H9 (cell line): ENCODE measurements around the gene SMYD1. TPM values are rescaled to one million over a fixed set of nuclear protein-coding genes. Genes with fewer than 3 reads are reported as not detected.

Experiments used
- DNase-seq: peaks from one replicate; pipeline ENCODE4 v3.0.0-alpha.2; 2017
- H2AFZ ChIP-seq: one replicate; pipeline ENCODE4 v1.6.1; 2013; ENCODE audit warnings: mild to moderate bottlenecking, low read length, control low read depth, moderate library complexity
- H2AK5ac ChIP-seq: 2 replicates; pipeline ENCODE4 v1.6.1; 2013; ENCODE audit warnings: low read length, control low read depth, mixed read lengths; ENCODE audit not compliant: insufficient read length
- H2BK120ac ChIP-seq: one replicate; pipeline ENCODE4 v1.6.1; 2013; ENCODE audit warnings: low read depth, mild to moderate bottlenecking, low read length, control low read depth, inconsistent platforms; ENCODE audit not compliant: poor library complexity, severe bottlenecking
- H2BK12ac ChIP-seq: 2 replicates; pipeline ENCODE4 v1.6.1; 2013; ENCODE audit warnings: low read length, control low read depth, mixed read lengths, low read depth; ENCODE audit not compliant: insufficient read length
- H2BK15ac ChIP-seq: 2 replicates; pipeline ENCODE4 v1.6.1; 2013; ENCODE audit warnings: low read depth, low read length, control low read depth
- H2BK20ac ChIP-seq: one replicate; pipeline ENCODE4 v1.6.1; 2013; ENCODE audit warnings: low read depth, mild to moderate bottlenecking, low read length, control low read depth, inconsistent platforms; ENCODE audit not compliant: poor library complexity, severe bottlenecking
- H2BK5ac ChIP-seq: 2 replicates; pipeline ENCODE4 v1.6.1; 2013; ENCODE audit warnings: low read length, control low read depth, mixed read lengths; ENCODE audit not compliant: insufficient read length
- H3K14ac ChIP-seq: 2 replicates; pipeline ENCODE4 v1.6.1; 2013; ENCODE audit warnings: low read length, control low read depth; ENCODE audit not compliant: insufficient read depth
- H3K18ac ChIP-seq: 2 replicates; pipeline ENCODE4 v1.6.1; 2013; ENCODE audit warnings: low read depth, mild to moderate bottlenecking, mixed read lengths, low read length, control low read depth; ENCODE audit not compliant: insufficient read length
- H3K23ac ChIP-seq: 2 replicates; pipeline ENCODE4 v1.6.1; 2013; ENCODE audit warnings: low read length, control low read depth, mixed read lengths, low read depth; ENCODE audit not compliant: insufficient read length
- H3K23me2 ChIP-seq: 2 replicates; pipeline ENCODE4 v1.6.1; 2013; ENCODE audit warnings: low read depth, mild to moderate bottlenecking, mixed read lengths, low read length, control low read depth; ENCODE audit not compliant: insufficient read length, poor library complexity, severe bottlenecking
- H3K27ac ChIP-seq: 2 replicates; pipeline ENCODE4 v1.5.1; 2013; ENCODE audit warnings: low read length, control low read depth, mixed read lengths, low read depth; ENCODE audit not compliant: insufficient read length
- H3K27me3 ChIP-seq: 2 replicates; pipeline ENCODE4 v1.6.1; 2013; ENCODE audit warnings: low read length, control low read depth, inconsistent platforms; ENCODE audit not compliant: insufficient read depth
- H3K4ac ChIP-seq: 2 replicates; pipeline ENCODE4 v1.6.1; 2013; ENCODE audit warnings: low read depth, mild to moderate bottlenecking, control low read depth, inconsistent platforms, low read length, moderate library complexity
- H3K4me1 ChIP-seq: 2 replicates; pipeline ENCODE4 v1.6.1; 2013; ENCODE audit warnings: low read length, control low read depth, inconsistent platforms; ENCODE audit not compliant: insufficient read depth
- H3K4me2 ChIP-seq: 2 replicates; pipeline ENCODE4 v1.6.1; 2013; ENCODE audit warnings: low read length, control low read depth, mixed read lengths; ENCODE audit not compliant: insufficient read length, insufficient read depth
- H3K56ac ChIP-seq: 2 replicates; pipeline ENCODE4 v1.6.1; 2013; ENCODE audit warnings: low read depth, mild to moderate bottlenecking, mixed read lengths, low read length, control low read depth; ENCODE audit not compliant: insufficient read length
- H3K79me1 ChIP-seq: 2 replicates; pipeline ENCODE4 v1.6.1; 2013; ENCODE audit warnings: low read depth, mild to moderate bottlenecking, moderate library complexity, low read length, control low read depth, inconsistent platforms; ENCODE audit not compliant: insufficient read depth, poor library complexity, severe bottlenecking
- H3K79me2 ChIP-seq: 2 replicates; pipeline ENCODE4 v1.6.1; 2013; ENCODE audit warnings: low read length, control low read depth, inconsistent platforms; ENCODE audit not compliant: insufficient read depth
- H3K9ac ChIP-seq: 2 replicates; pipeline ENCODE4 v1.6.1; 2013; ENCODE audit warnings: low read length, control low read depth, mixed read lengths; ENCODE audit not compliant: insufficient read length; ENCODE audit errors: extremely low read depth
- H3K9me3 ChIP-seq: one replicate; pipeline ENCODE4 v1.6.1; 2013; ENCODE audit warnings: low read depth, low read length, inconsistent platforms; ENCODE audit not compliant: control insufficient read depth
- H3T11ph ChIP-seq: one replicate; pipeline ENCODE4 v1.6.1; 2013; ENCODE audit warnings: mild to moderate bottlenecking, low read length, control low read depth, inconsistent platforms
- H4K20me1 ChIP-seq: one replicate; pipeline ENCODE4 v1.6.1; 2013; ENCODE audit not compliant: control insufficient read depth, insufficient read length, insufficient read depth
- H4K5ac ChIP-seq: 2 replicates; pipeline ENCODE4 v1.6.1; 2013; ENCODE audit warnings: low read depth, mild to moderate bottlenecking, mixed read lengths, low read length, control low read depth; ENCODE audit not compliant: insufficient read length
- H4K8ac ChIP-seq: replicated peaks from 2 replicates; pipeline ENCODE4 v1.6.1; 2013; ENCODE audit warnings: low read length, control low read depth, mixed read lengths, low read depth; ENCODE audit not compliant: insufficient read length
- H4K91ac ChIP-seq: 2 replicates; pipeline ENCODE4 v1.6.1; 2013; ENCODE audit warnings: low read depth, mild to moderate bottlenecking, moderate library complexity, mixed read lengths, low read length, control low read depth; ENCODE audit not compliant: insufficient read length
- H3K27ac Mint-ChIP-seq, 3 experiments: 2 replicates in 2 of 3; 3 replicates in 1 of 3; pipeline ENCODE4 v1.8.0; 2020 to 2021; ENCODE audit warnings: mixed read lengths in 3 of 3, mild to moderate bottlenecking in 1 of 3, moderate library complexity in 1 of 3
- H3K27me3 Mint-ChIP-seq: 2 replicates; pipeline ENCODE4 v1.8.0; 2021; ENCODE audit warnings: low read depth, mild to moderate bottlenecking, moderate library complexity, mixed read lengths
- H3K36me3 Mint-ChIP-seq, 3 experiments: 2 replicates in 2 of 3; 3 replicates in 1 of 3; pipeline ENCODE4 v1.8.0; 2020 to 2021; ENCODE audit warnings: low read depth in 3 of 3, mixed read lengths in 3 of 3; ENCODE audit not compliant: insufficient read depth in 1 of 3
- H3K4me1 Mint-ChIP-seq, 2 experiments: 2 replicates each; pipeline ENCODE4 v1.8.0; 2020; ENCODE audit warnings: mixed read lengths in 2 of 2
- H3K4me3 Mint-ChIP-seq, 2 experiments: 2 replicates in 1 of 2; 3 replicates in 1 of 2; pipeline ENCODE4 v1.8.0; 2020 to 2021; ENCODE audit warnings: mild to moderate bottlenecking in 2 of 2, mixed read lengths in 2 of 2, moderate library complexity in 1 of 2
- H3K9me3 Mint-ChIP-seq, 2 experiments: 2 replicates in 1 of 2; 3 replicates in 1 of 2; pipeline ENCODE4 v1.8.0; 2020; ENCODE audit warnings: mild to moderate bottlenecking in 2 of 2, mixed read lengths in 2 of 2, moderate library complexity in 1 of 2
- WGBS: extraction: QIAGEN DNeasy Blood & Tissue Kit; methylation state at CpG from one replicate; pipeline ENCODE4 v1.1.7; 2013; ENCODE audit warnings: missing lambda C conversion rate, low lambda C conversion rate, mixed read lengths; ENCODE audit not compliant: insufficient read length; ENCODE audit errors: extremely low coverage; 5-methylcytosine and 5-hydroxymethylcytosine counted together
- total RNA-seq: library from RNA; stranded (reverse); gene quantifications from 2 replicates; pipeline ENCODE4 v1.2.1, GENCODE V29; 2021
- TF ChIP-seq, protein P1 (sequence below): fragments of 200-600 bp; sonication (generic); conservative IDR thresholded peaks from 3 replicates; pipeline ENCODE4 v1.8.0; 2021; ENCODE audit warnings: antibody characterized with exemption, mild to moderate bottlenecking

SMYD1 gene
- total RNA-seq, 1 experiment from 2014 or later: not detected

DNA sequence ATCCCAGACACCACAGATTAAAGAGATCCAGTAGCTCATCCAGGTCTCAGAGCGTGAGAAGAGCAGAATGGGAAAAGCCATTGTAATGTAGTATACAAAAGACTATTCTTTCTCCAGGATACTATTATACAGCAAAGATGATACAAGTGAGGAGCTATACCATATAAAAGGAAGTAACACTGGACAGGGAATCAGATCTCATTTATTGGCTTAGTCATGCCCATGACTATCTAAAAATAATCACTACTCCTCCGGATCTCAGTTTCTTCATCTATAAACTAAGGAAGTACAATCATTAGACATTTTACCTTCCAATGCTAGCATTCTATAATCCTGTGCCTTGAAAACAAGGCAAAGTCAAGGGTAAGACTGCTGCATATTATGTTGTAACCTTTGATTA is 31.4 kb upstream of the SMYD1 start:
- H3K9me3 Mint-ChIP-seq: no peaks in the 10 kb centered on the region
- no peak for DNase-seq
- Histone ChIP-seq H3T11ph (no peak overlapping the region), H3K27ac (no peak overlapping the region), H2AFZ (no peak overlapping the region), H3K4me1 (no peaks in the 10 kb centered on the region), H3K79me1 (no peaks in the 10 kb centered on the region), H4K20me1 (no peaks in the 10 kb centered on the region), H4K8ac (no peak overlapping the region), H3K4me2 (no peak overlapping the region), H2BK120ac (no peak overlapping the region), H4K5ac (no peak overlapping the region), H2BK5ac (no peak overlapping the region), H2BK15ac (no peak overlapping the region), H4K91ac (no peak overlapping the region), H3K9ac (no peak overlapping the region), H3K4ac (no peak overlapping the region), H3K23me2 (no peaks in the 10 kb centered on the region), H3K9me3 (no peaks in the 10 kb centered on the region), H2BK20ac (no peak overlapping the region), H3K79me2 (no peaks in the 10 kb centered on the region), H2AK5ac (no peak overlapping the region), H2BK12ac (no peak overlapping the region), H3K14ac (no peak overlapping the region), H3K18ac (no peak overlapping the region), H3K56ac (no peak overlapping the region), H3K27me3 (no peaks in the 10 kb centered on the region), H3K23ac (no peak overlapping the region)
- H3K27ac Mint-ChIP-seq: no peak overlapping the region
- peaks cover 0 to 18% (median 16%) of the 10 kb centered on the region in 3 experiments; a peak in 6 of 7 replicates for H3K36me3 Mint-ChIP-seq
- no CpG with 5 or more reads among the region's 2 CpGs for WGBS
- H3K4me3 Mint-ChIP-seq: no peak overlapping the region
- H3K27me3 Mint-ChIP-seq: no peaks in the 10 kb centered on the region
- peaks cover 2 to 9% of the 10 kb centered on the region in 2 experiments; a peak in 3 of 4 replicates for H3K4me1 Mint-ChIP-seq
- TF ChIP-seq, protein P1, sequence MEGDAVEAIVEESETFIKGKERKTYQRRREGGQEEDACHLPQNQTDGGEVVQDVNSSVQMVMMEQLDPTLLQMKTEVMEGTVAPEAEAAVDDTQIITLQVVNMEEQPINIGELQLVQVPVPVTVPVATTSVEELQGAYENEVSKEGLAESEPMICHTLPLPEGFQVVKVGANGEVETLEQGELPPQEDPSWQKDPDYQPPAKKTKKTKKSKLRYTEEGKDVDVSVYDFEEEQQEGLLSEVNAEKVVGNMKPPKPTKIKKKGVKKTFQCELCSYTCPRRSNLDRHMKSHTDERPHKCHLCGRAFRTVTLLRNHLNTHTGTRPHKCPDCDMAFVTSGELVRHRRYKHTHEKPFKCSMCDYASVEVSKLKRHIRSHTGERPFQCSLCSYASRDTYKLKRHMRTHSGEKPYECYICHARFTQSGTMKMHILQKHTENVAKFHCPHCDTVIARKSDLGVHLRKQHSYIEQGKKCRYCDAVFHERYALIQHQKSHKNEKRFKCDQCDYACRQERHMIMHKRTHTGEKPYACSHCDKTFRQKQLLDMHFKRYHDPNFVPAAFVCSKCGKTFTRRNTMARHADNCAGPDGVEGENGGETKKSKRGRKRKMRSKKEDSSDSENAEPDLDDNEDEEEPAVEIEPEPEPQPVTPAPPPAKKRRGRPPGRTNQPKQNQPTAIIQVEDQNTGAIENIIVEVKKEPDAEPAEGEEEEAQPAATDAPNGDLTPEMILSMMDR: no peak
